BLaER1 treated with 17β-estradiol and CSF1 and Interleukin-3, amounts not matched to agents 10 nM and 100 nM (cell line): ENCODE measurements around the gene AAMP.

Experiments
- H3K27ac ChIP-seq, 11 experiments: shearing (Covaris generic); formaldehyde crosslinking; 2 replicates each; pipeline ENCODE4 v1.8.1; 2022
- H3K27me3 ChIP-seq, 11 experiments: shearing (Covaris generic); formaldehyde crosslinking; 2 replicates each; pipeline ENCODE4 v1.8.1; 2022
- H3K36me3 ChIP-seq, 11 experiments: shearing (Covaris generic); formaldehyde crosslinking; 2 replicates each; pipeline ENCODE4 v1.8.1; 2022
- H3K4me1 ChIP-seq, 10 experiments: shearing (Covaris generic); formaldehyde crosslinking; 2 replicates each; pipeline ENCODE4 v1.8.1; 2022
- H3K4me2 ChIP-seq, 11 experiments: shearing (Covaris generic); formaldehyde crosslinking; 2 replicates each; pipeline ENCODE4 v1.8.1; 2022
- H3K4me3 ChIP-seq, 10 experiments: shearing (Covaris generic); formaldehyde crosslinking; 2 replicates each; pipeline ENCODE4 v1.8.1; 2022
- H3K9ac ChIP-seq, 11 experiments: shearing (Covaris generic); formaldehyde crosslinking; 2 replicates each; pipeline ENCODE4 v1.8.1; 2022
- H3K9me3 ChIP-seq, 11 experiments: shearing (Covaris generic); formaldehyde crosslinking; replicated peaks in 1 of 11; 2 replicates each; pipeline ENCODE4 v1.8.1; 2022
- H4K20me1 ChIP-seq, 11 experiments: shearing (Covaris generic); formaldehyde crosslinking; 2 replicates each; pipeline ENCODE4 v1.8.1; 2022
- Cebpa-rat ChIP-seq, 11 experiments: shearing (Covaris generic); IDR thresholded peaks; 2 replicates each; pipeline ENCODE4 v1.8.1; 2022

AAMP gene

GRCh38 chr2:218249691-218250090 is 20.2 kb downstream of the AAMP start:
- peaks cover 10 to 100% (median 85%) of the 10 kb centered on the region in 11 experiments for H4K20me1 ChIP-seq
- H3K27me3 ChIP-seq, result no peaks in the 10 kb centered on the region
- H3K4me3 ChIP-seq, result no peak overlapping the region
- H3K4me2 ChIP-seq, result peak overlapping the region in 1 of 11 experiments; percentile 15; a peak in 1 of 22 replicates
- 0 out of 22 replicates have a peak overlapping the region, but pooled peaks of 2 of the 11 experiments have one; percentile 30 to 31 for H3K9ac ChIP-seq
- peaks cover 100% of the 10 kb centered on the region in 11 experiments for H3K36me3 ChIP-seq
- peaks cover 0 to 64% (median 22%) of the 10 kb centered on the region in 10 experiments; a peak in 14 of 20 replicates for H3K4me1 ChIP-seq
- H3K27ac ChIP-seq, result peak overlapping the region in 2 of 11 experiments; percentile 1 to 25; a peak in 1 of 22 replicates
- TF ChIP-seq Cebpa-rat (IDR thresholded peaks at IDR 0.05), result no peak
- no peaks in the 10 kb centered on the region for H3K9me3 ChIP-seq

DNA sequence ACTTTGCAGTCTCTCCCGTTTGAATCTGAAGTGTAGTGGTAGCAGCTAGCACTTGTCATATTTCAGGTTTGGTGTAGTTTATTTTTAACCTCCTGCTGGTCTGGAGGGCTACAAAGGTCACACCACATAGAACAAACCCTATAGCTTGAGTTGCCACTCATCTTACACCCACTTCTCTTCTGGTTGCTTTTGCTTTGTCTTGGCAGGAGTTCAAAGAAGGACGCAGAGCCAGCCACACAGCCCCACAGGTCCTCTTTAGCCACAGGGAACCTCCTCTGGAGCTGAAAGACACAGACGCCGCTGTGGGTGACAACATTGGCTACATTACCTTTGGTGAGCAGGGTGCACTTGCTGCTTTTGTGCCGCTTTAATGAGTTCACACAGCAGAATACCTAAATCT is 24.7 kb downstream of the AAMP start:
- no peak overlapping the region for H3K4me3 ChIP-seq
- H3K36me3 ChIP-seq, result peaks cover 100% of the 10 kb centered on the region in 11 experiments
- H3K9me3 ChIP-seq, result no peaks in the 10 kb centered on the region
- H3K27me3 ChIP-seq, result no peaks in the 10 kb centered on the region
- H4K20me1 ChIP-seq, result peaks cover 0 to 100% (median 81%) of the 10 kb centered on the region in 11 experiments; a peak in 20 of 22 replicates
- TF ChIP-seq Cebpa-rat (IDR thresholded peaks at IDR 0.05), result no peak
- H3K4me2 ChIP-seq, result no peak overlapping the region
- H3K4me1 ChIP-seq, result peaks cover 0 to 19% (median 0%) of the 10 kb centered on the region in 10 experiments; a peak in 5 of 20 replicates
- H3K27ac ChIP-seq, result no peak overlapping the region
- no peak overlapping the region for H3K9ac ChIP-seq

DNA sequence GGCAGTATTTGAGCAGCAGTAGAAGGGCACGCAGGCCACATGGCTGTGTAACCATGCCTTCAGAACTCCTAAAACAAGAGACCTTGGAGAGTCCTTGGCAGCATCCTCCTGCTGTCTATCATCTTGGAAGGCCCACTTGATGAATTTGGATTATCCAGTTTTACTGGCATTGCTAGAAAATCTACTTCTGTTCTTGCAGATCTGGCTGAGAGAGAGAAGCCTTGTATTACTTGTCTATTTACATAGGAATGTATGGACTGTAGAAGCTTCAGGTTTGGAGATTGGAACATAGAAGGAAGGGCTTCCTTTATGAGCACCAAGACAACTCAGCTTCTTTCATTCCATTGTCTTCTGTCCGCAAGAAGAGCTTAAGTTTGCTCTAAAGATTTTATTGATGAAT is 25.3 kb downstream of the AAMP start:
- peaks cover 100% of the 10 kb centered on the region in 11 experiments for H3K36me3 ChIP-seq
- H3K27ac ChIP-seq, result no peak overlapping the region

GRCh38 chr2:218244204-218244603 is 25.7 kb downstream of the AAMP start:
- peaks cover 100% of the 10 kb centered on the region in 11 experiments for H3K36me3 ChIP-seq
- no peak for TF ChIP-seq Cebpa-rat (IDR thresholded peaks at IDR 0.05)

More for the DNA sequence above, 25.3 kb downstream of the AAMP start:
- peaks cover 0 to 13% (median 0%) of the 10 kb centered on the region in 10 experiments; a peak in 5 of 20 replicates for H3K4me1 ChIP-seq
- no peak overlapping the region for H3K9ac ChIP-seq
- no peak overlapping the region for H3K4me2 ChIP-seq
- H3K27me3 ChIP-seq, result no peaks in the 10 kb centered on the region
- peaks cover 0 to 100% (median 76%) of the 10 kb centered on the region in 11 experiments; a peak in 19 of 22 replicates for H4K20me1 ChIP-seq
- no peaks in the 10 kb centered on the region for H3K9me3 ChIP-seq
- H3K4me3 ChIP-seq, result no peak overlapping the region
- no peak for TF ChIP-seq Cebpa-rat (IDR thresholded peaks at IDR 0.05)

DNA sequence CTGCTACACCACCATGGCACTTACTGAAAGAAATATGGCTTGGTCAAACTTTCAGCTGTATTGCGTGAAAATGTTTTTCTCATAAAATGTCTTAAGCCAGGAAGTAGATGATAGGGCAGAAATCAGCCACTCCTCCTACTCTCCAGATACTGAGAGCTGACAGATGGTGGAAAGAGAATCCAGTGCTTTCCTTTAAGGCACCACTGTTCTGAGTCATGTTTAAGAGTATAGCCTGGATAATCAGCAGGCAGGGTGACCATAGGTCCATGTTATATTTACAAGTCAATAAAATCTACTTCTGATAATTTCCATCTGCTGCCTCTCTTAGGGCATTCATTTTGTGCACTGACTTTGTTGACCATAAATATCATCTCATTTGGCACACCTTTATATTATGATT is 31.1 kb downstream of the AAMP start:
- 0 out of 20 replicates have a peak, but pooled peaks cover 0 to 2% (median 0%) of the 10 kb centered on the region in 10 experiments for H3K4me1 ChIP-seq
- no peak for TF ChIP-seq Cebpa-rat (IDR thresholded peaks at IDR 0.05)
- H3K9ac ChIP-seq, result no peak overlapping the region
- peaks cover 0 to 100% (median 63%) of the 10 kb centered on the region in 11 experiments; a peak in 20 of 22 replicates for H4K20me1 ChIP-seq
- H3K9me3 ChIP-seq, result no peaks in the 10 kb centered on the region
- H3K27ac ChIP-seq, result no peak overlapping the region; a peak in 1 of 22 replicates
- no peak overlapping the region for H3K4me3 ChIP-seq
- no peak overlapping the region for H3K4me2 ChIP-seq
- no peaks in the 10 kb centered on the region for H3K27me3 ChIP-seq
- peaks cover 100% of the 10 kb centered on the region in 11 experiments for H3K36me3 ChIP-seq

More at GRCh38 chr2:218244204-218244603, 25.7 kb downstream of the AAMP start:
- no peaks in the 10 kb centered on the region for H3K9me3 ChIP-seq
- no peaks in the 10 kb centered on the region for H3K27me3 ChIP-seq
- no peak overlapping the region for H3K4me2 ChIP-seq
- no peak overlapping the region for H3K27ac ChIP-seq
- peaks cover 0 to 100% (median 71%) of the 10 kb centered on the region in 11 experiments; a peak in 19 of 22 replicates for H4K20me1 ChIP-seq
- peaks cover 0 to 9% (median 0%) of the 10 kb centered on the region in 10 experiments; a peak in 5 of 20 replicates for H3K4me1 ChIP-seq
- no peak overlapping the region for H3K9ac ChIP-seq
- H3K4me3 ChIP-seq, result no peak overlapping the region

- no peak overlapping the region for H3K4me3 ChIP-seq
- no peaks in the 10 kb centered on the region for H3K27me3 ChIP-seq
- H3K4me1 ChIP-seq, result peaks cover 0 to 11% (median 0%) of the 10 kb centered on the region in 10 experiments; a peak in 1 of 20 replicates
- peaks cover 0 to 100% (median 56%) of the 10 kb centered on the region in 11 experiments; a peak in 19 of 22 replicates for H4K20me1 ChIP-seq
- TF ChIP-seq Cebpa-rat (IDR thresholded peaks at IDR 0.05), result no peak
- peaks cover 99 to 100% (median 100%) of the 10 kb centered on the region in 11 experiments for H3K36me3 ChIP-seq
- no peak overlapping the region for H3K9ac ChIP-seq
- no peaks in the 10 kb centered on the region for H3K9me3 ChIP-seq
- no peak overlapping the region for H3K27ac ChIP-seq
- no peak overlapping the region for H3K4me2 ChIP-seq
Observed at GRCh38 chr2:218236829-218237228, 33.1 kb downstream of the AAMP start.

DNA sequence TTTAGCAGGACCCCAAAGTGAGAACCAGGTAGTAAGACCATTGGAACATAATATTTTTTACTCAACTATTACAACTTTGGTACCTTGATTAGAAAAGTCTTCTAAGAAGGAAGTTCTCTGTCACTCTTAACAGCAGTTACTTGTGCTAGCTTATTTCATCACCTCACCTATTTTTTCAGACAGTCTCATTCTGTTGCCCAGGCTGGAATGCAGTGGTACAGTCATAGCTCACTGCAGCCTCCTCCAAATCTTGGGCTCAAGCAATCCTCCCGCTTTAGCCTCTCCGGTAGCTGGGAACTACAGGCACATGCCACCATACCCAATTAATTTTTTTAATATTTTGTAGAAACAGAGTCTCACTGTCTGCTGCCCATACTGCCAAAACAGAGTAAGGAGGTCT is 34.9 kb downstream of the AAMP start:
- Histone ChIP-seq H3K4me1 (peaks cover 10 to 29% (median 14%) of the 10 kb centered on the region in 10 experiments), H3K27ac (no peak overlapping the region), H4K20me1 (peaks cover 0 to 100% (median 45%) of the 10 kb centered on the region in 11 experiments; a peak in 19 of 22 replicates), H3K9ac (peak overlapping the region in 1 of 11 experiments; percentile 5; a peak in 1 of 22 replicates), H3K4me2 (no peak overlapping the region), H3K27me3 (no peaks in the 10 kb centered on the region), H3K9me3 (no peaks in the 10 kb centered on the region), H3K4me3 (no peak overlapping the region), H3K36me3 (peaks cover 99 to 100% (median 100%) of the 10 kb centered on the region in 11 experiments)
- TF ChIP-seq Cebpa-rat (IDR thresholded peaks at IDR 0.05), result no peak

DNA sequence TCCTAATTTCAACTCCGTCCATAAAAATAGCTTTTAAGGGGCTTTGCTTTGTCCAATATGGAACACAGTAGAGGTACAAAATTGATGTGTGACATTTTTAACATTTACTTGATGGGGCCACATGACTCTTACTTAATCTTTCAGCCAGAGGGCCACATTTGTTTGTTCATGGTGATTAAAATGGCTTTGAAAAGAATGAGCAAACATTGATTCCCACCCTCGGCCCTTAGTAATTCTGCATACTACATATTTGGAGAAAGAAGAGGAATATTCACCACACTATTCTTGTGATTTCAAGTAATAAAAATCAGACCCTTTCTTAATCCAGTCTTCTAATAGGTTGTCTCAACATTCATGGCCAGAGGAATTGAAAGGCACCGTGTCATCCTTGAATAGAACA is 35.4 kb downstream of the AAMP start:
- Histone ChIP-seq H3K4me3 (no peak overlapping the region), H3K4me2 (no peak overlapping the region), H4K20me1 (peaks cover 0 to 100% (median 45%) of the 10 kb centered on the region in 11 experiments; a peak in 19 of 22 replicates), H3K4me1 (peaks cover 14 to 34% (median 19%) of the 10 kb centered on the region in 10 experiments), H3K27me3 (no peaks in the 10 kb centered on the region), H3K9ac (no peak overlapping the region), H3K9me3 (no peaks in the 10 kb centered on the region), H3K27ac (no peak overlapping the region), H3K36me3 (peaks cover 97 to 99% (median 99%) of the 10 kb centered on the region in 11 experiments)
- TF ChIP-seq Cebpa-rat (IDR thresholded peaks at IDR 0.05), result no peak

DNA sequence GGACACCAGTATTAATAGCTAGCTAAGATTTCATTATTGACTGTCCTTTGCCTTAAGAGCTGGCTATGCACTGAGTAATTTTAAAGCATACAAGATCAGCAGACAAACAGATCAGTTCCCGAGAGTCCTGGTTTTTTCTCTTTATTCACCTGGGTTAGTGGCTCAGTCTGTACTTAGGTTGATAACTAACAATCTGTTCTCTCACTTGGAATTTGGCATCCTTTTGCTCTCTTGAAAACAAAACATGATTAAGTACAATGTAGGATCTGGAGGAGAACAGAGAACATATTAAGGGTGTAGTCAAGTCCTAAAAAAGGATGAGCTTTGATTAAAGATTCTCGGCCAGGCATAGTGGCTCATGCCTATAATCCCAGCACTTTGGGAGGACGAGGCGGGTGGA is 36.4 kb downstream of the AAMP start:
- Histone ChIP-seq H3K4me2 (no peak overlapping the region), H3K27ac (no peak overlapping the region), H3K36me3 (peaks cover 91 to 93% (median 92%) of the 10 kb centered on the region in 11 experiments), H3K27me3 (no peaks in the 10 kb centered on the region), H3K4me3 (no peak overlapping the region), H3K9ac (no peak overlapping the region), H4K20me1 (peaks cover 0 to 99% (median 45%) of the 10 kb centered on the region in 11 experiments; a peak in 19 of 22 replicates), H3K9me3 (no peaks in the 10 kb centered on the region), H3K4me1 (peaks cover 21 to 42% (median 25%) of the 10 kb centered on the region in 10 experiments)
- no peak for TF ChIP-seq Cebpa-rat (IDR thresholded peaks at IDR 0.05)
